ENCODE results near the gene SLC30A1.

Gene SLC30A1

DNA sequence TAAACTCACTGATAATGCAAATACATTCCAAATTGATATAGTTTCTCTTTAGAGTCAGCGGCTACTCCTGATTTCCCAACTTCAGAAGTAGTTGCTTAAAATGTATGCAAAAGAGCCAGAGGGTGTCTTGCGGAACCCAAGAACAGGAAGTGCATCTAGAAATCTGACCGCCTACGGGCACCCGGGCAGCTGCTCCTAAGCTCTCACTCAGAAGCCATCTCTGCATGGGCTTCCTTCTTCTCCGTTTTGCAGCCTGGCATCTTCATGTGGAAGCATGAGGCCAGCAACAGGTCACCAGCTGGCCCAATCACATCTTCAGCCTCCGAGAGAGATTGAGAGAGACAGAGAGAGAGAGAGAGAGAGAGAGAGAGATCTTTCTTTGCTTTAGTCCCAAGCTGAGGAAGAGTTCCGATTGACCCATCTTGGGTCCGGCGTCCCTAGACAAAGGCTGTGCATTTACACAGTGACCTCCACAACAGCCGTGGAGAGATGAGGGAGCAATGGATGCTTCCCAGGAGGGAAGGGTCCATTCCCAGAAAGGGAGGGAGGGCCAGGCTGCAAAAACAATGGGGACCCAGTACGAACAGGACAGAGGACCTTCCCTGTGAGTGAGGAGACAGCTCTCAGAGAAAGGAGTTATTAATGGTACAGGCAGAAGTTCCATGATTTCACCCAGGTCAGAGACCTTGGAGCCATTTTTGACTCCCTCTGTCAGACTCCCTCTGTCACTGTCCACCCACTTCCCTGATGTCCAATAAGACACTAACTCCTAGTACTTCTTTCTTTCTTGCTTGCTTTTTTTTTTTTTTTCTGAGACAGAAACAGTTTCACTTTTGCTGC lies 28.2 kb upstream of the SLC30A1 start:
- DNase-seq, result no peak

DNA sequence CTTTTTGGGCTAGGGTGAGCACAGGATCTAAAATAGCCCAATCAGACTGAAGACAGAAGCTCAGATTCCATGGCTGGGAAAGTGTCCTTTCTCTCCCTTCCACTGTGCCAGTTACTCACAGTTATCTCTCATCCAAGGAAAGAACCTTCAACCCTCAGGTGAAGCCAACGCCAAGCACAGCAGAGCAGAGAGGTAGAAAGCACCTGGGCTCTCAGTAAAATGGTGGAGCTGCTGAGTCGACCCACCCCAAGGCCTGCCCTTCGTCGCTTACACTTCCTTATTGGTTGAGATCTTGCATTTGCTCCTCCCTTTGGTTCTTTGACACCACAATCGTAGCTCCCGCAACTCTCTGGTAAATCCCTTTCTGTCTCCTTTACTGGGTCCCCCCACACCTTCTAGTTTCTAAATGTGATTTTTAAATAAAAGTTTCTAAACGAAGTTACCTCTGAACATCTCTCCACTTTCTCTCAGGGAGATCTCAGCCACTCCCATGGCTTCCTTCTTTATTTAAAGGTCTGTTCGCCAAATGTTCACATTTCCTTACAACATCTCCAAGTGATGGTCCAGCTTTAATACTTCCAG lies 27.5 kb upstream of the SLC30A1 start:
- no peak for DNase-seq

DNA sequence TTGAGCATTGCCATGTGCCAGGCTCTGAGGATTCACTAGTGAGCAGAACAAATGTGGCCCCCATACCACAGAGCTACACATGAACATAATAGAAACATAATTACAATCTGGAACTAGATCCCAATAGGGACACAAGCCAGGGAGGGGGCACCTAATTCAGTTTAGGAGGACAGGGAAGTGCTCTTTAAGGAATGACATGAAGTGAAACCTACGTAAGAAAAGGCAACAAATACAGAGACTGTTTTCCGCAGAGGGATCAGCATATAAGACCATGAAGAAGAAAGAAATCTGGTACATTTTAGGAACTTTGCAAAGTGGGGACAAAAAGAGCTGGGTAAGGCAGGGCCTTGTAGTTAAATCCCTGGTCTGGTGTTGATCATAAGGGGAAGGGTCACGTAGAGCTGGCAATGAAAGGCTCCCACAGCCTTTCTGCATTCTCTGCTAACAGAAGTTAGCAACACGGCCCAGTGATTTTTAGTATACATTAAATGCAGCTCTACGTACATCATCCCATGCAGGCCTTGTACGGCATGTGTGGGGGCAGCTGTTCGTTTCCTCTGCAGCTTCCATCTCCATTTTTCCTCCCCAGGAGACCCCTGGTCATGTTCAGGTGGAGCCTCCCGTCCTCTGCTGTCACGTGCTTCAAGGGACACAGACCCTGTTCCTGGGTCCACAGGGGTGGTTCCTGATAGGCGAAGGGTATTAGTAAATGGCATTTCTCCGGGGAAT lies 26.8 kb upstream of the SLC30A1 start:
- DNase-seq, result no peak

DNA sequence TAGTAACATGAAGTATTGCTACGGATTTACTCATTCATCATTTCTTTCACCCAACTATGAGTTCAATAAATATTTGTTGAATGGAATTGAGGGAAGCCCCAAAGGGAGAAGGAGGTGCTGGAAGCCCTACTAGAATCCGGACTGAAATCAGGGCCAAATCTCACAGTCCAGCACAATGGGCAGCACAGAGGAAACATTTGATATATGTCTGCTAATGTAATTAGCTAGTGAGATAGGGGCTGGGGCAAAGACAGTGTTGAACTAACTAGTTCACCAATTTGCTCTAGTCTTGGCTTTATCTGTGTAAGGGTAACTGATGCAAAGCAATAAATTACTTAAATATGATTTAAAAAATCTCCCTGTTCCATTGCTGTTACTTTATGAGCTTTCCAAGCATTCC lies 26.1 kb upstream of the SLC30A1 start:
- no peak for DNase-seq

DNA sequence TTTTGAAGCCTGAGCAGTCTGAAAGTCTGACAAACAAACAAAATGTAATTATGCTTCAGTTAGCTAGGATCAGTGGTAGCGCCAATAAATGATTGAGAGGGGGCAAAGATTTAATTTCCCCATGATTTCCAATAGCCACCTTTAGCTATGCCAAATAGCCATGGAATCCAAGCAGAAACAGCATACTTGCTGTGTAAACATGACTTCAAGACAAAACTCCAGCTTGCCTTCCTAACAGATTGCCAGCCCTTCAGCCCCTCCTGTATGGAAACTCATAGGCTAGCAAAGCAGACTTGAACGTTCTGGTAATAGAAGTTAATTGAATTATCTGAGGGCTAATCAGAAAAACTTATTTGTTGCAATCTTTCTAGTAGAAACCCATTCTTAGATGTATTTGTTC lies 25.6 kb upstream of the SLC30A1 start:
- no peak for DNase-seq

DNA sequence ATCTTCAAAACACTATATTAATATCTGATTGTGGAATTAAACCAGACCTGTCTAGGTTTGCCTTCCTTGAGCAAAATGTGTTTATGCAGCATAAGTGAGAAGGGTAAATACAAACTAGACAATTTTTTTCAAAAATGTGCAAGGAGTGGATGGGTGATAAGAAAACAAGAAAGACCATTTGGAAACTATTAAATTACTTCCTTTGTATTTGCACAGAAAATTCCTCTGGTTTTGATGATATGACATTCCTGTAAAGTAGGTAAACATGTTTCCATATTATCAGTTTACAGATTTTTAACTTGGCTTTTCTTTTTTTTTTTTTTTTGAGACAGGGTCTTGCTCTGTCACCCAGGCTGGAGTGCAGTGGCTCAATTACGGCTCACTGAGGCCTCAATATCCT lies 24.8 kb upstream of the SLC30A1 start:
- DNase-seq, result no peak

- peak; percentile 63 for DNase-seq
Measured at GRCh38 chr1:211603191-211603701, 24.3 kb upstream of the SLC30A1 start.

GRCh38 chr1:211601982-211602670 lies 23.2 kb upstream of the SLC30A1 start:
- peak; percentile 39 for DNase-seq

DNA sequence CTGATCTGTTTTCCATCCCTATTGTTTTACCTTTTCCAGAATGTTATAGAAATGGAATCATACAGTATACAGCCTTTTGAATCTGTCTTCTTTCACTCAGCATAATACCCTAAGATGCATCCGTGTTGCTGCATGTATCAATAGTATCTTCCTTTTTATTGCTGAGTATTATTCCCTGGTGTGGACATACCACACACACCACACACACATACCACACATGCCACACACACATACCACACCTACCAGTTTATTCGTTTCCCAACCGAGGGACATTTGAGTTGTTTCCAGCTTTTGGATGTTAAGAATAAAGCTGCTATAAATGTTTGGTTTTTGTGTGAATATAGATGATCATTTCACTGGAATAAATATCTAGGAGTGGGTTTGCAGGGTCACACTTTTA lies 22.2 kb upstream of the SLC30A1 start:
- no peak for DNase-seq

GRCh38 chr1:211599250-211599649 lies 20.3 kb upstream of the SLC30A1 start:
- DNase-seq, result no peak

DNA sequence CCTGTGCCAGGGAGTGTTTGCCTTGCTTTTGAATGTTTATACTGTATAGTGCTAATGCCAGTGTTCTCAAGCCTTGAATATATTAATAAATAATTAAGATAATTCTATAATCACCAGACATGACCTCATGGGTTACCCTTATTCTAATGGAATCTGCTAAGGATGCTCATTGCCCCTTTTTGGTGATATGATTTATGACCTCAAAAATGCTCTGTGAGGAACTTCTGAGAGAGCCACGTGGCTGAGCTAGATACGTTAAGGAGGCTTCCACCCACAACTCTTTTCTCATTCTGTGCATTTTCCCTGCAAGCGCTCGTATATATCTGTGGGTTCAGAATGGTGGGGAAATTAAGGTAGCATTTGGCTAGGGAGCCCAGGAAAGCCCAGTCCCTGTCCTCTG lies 19.6 kb upstream of the SLC30A1 start:
- DNase-seq, result peak; percentile 44

DNA sequence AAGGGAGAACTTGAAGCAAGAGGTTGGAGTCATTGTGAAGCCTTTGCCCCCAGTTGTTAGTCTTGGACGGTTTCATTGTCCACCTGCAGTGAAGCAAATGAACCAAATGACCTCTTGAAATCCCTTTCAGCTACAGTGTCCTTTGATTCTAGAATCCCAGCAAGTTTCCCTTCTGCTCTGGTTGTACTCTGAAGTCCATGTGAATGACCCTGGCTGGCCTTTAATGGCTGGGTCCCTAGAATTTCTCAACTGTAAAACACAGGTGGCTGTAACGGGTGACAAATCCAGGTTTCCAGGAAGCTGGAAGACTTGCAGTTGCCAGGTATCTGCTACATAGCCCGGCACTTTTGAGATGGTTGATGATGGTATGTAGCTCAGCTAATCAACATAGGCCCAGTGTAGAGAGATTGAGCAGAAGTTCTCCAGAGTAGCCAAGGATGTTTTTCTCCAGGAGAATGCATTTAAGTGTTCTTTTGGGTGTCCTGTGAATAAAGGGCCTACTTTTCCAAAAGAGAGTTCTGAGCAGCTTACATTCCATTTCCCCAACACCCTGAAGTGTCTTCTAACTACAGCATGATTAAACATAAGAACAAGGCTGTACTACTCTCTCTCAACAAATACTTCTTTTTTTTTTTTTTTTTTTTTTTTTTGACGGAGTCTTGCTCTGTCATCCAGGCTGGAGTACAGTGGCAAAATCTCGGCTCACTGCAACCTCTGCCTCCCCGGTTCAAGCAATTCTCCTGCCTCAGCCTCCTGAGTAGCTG lies 17.6 kb upstream of the SLC30A1 start:
- DNase-seq, result no peak

DNA sequence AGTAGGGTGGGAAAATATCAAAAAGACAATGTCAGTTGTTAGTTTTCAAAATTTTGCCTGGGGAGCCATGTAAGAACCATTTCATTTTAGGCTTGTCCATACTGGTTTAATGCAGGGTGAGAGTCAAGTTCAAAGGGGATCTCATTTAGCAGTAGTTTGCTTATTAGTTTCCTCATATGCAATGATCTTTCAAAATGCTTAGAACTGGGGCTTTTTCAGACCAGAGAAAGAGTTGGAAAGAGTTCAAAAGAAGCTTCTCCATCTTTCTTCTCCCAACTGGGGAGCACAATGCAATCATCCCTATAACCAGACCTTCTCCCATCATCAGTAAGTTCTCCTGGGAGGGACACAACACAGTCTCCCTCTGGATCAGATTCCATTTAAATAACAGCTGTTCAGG lies 16.5 kb upstream of the SLC30A1 start:
- no peak for DNase-seq

DNA sequence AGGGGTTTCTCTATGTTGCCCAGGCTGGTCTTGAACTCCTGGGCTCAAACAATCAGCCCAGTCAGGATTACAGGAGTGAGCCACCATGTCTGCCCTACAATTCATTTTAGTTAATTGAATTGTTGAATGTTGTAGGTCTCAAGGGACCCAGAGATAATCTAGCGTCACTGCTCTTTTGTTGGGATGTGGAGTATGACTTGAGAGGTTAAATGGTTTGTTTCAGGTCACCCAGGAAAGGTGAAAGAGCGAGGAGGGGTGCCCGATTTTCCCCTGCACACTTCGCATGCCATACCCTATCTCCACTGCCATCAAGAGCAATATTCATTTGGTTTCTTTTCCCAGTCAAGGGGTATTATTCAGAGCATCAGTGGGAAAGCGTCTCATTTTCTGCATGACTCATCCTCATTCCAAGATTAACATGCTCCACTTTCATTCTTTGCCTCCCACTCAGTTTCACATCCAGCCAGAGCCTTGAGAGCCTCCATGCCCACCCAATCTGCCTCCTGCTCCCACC lies 13.1 kb upstream of the SLC30A1 start:
- peak; percentile 88 for DNase-seq

DNA sequence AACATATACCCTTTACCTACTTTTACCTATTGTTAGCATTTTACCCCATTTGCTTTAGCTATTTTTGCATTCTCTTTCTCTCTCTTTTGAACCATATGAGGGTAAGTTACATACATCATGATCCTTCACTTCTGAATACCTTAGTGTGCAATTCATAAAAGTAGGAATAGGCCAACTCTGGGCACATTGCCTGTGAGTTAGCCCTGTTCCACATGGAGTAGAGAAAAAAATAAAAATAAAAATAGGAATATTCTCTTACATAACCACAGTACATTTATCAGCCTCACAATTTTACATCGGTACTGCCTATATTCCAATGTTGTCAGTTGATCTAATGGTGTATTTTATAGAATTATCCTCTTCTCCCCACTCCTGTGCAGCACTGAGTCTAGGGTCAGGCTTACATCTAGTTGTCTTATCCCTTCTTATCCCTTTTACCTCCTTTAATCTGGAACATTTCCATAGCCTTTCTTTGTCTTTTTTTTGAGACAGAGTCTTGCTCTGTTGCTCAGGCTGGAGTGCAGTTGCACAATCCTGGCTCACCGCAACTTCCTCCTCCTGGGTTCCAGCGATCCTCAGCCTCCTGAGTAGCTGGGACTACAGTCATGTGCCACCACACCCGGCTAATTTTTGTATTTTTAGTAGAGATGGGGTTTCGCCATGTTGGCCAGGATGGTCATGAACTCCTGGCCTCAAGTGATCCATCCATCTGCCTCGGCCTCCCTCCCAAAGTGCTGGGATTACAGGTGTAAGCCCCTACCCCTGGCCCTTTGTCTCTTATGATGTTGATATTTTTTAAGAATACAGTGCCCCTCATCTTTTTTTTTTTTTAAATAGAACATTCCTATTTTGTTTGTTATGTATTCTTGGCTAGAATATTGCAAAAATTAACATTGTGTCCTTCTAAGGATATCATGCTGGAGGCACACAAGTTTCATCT lies 11.1 kb upstream of the SLC30A1 start:
- DNase-seq, result peak; percentile 62

GRCh38 chr1:211588711-211589110 lies 9.8 kb upstream of the SLC30A1 start:
- no peak for DNase-seq

GRCh38 chr1:211587123-211587522 lies 8.2 kb upstream of the SLC30A1 start:
- no peak for DNase-seq

DNA sequence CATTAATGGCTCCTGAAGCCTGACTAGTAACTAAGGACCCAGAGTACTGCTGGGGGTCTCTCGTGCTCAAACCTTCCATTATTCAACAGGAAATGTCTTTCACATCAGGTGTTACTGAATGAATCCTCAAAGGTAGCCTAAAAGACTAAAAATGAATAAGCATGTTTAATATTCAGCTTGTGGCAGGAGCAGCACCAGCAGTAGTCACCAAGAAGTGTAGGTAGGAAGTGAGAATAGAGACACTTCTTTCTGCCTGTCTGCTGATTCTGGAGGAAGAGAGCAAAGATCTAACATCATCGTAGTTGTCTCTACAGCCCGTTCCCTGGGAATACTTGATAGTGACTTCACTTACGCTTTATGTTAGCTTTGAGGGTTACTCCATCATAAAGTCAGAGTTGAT lies 7.6 kb upstream of the SLC30A1 start:
- no peak for DNase-seq

DNA sequence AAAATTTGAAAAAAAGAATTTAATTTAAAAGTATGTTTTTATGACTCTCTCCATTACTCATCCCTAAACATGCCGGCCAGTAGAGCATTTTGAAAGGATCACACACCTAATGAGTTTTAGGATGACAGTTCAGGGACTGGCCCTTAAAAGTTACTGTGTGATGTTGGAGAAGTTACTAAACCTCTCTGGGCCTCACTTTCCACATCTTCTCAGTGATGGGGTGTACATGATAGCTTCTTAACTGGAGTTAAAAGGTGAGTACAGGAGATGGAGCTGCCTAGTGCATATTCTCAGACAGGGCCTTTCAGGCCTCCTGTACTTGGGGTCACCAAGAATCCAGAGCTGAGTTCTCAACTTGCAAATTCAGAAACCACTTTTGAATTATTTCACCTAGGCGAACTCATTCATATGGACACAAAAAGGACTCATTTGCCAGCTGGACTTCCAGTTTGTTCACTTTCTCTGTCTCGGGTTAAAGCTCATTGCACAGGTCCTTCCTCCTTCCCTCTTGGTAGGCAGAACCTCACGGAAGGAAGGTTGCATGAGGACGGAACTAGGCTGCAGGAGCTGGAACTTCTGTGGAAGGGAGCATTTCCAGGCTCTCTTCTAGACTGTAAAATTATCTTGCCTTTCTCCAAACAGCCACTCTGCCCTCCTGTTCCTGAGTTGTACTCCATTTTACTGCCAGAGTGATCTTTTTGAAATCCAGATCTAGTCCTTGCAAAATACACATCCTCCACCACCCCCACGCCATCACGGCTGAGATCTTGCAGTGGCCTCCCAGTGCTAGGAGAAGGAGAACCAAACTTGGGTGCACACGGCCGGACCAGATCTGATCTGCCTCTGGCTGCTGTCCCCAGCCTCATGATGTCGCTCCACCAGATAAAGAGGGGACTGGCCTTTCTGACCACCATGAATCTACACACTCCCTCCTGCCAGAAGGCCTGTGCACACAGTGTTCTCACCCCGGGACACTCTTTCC lies 4.3 kb upstream of the SLC30A1 start:
- DNase-seq, result no peak

GRCh38 chr1:211581526-211581925 lies 2.6 kb upstream of the SLC30A1 start:
- DNase-seq, result peak; percentile 66

Measured in fibroblast of skin of right quadriceps (primary cell).